GM19463 (cell line): ENCODE data around the gene APAF1.

Experiments
- ATAC-seq: cut with Tn5 transposase; IDR thresholded peaks from one replicate; pipeline ENCODE4 v1.9.1; 2021; ENCODE audit warnings: mild to moderate bottlenecking, moderate library complexity; ENCODE audit not compliant: unreplicated experiment

APAF1 gene

GRCh38 chr12:98725476-98726247 lies 80.6 kb downstream of the APAF1 start:
- ATAC-seq: peak; percentile 90

GRCh38 chr12:98727196-98727595 lies 82.1 kb downstream of the APAF1 start:
- no peak for ATAC-seq

- ATAC-seq: no peak
These were observed 85.3 kb downstream of the APAF1 start for GRCh38 chr12:98730412-98730811.

GRCh38 chr12:98733667-98734350 lies 88.7 kb downstream of the APAF1 start:
- no peak for ATAC-seq

- ATAC-seq: no peak
These were observed 90.7 kb downstream of the APAF1 start for GRCh38 chr12:98735821-98736220.

- ATAC-seq: no peak
These were observed 91.5 kb downstream of the APAF1 start for GRCh38 chr12:98736352-98737321.

- no peak for ATAC-seq
These were observed 92.2 kb downstream of the APAF1 start for GRCh38 chr12:98737322-98737712.

GRCh38 chr12:98738002-98738401 lies 92.9 kb downstream of the APAF1 start:
- ATAC-seq: no peak

GRCh38 chr12:98738539-98738938 lies 93.4 kb downstream of the APAF1 start:
- no peak for ATAC-seq

- ATAC-seq: no peak
These were observed 95.7 kb downstream of the APAF1 start for GRCh38 chr12:98740751-98741150.

GRCh38 chr12:98741196-98741555 lies 96.1 kb downstream of the APAF1 start:
- ATAC-seq: no peak

- no peak for ATAC-seq
These were observed 96.6 kb downstream of the APAF1 start for GRCh38 chr12:98741556-98742265.

- peak; percentile 34 for ATAC-seq
These were observed 98.4 kb downstream of the APAF1 start for GRCh38 chr12:98743362-98743953.

- ATAC-seq: no peak
These were observed 99.6 kb downstream of the APAF1 start for GRCh38 chr12:98744680-98745079.

- ATAC-seq: no peak
These were observed 100.7 kb downstream of the APAF1 start for GRCh38 chr12:98745578-98746391.

- ATAC-seq: no peak
These were observed 103.4 kb downstream of the APAF1 start for GRCh38 chr12:98748463-98748862.

- ATAC-seq: no peak
These were observed 105.4 kb downstream of the APAF1 start for GRCh38 chr12:98750511-98750910.

- ATAC-seq: no peak
These were observed 106.6 kb downstream of the APAF1 start for GRCh38 chr12:98751580-98752115.

- no peak for ATAC-seq
These were observed 107.6 kb downstream of the APAF1 start for GRCh38 chr12:98752726-98753125.
